Left lobe of liver (tissue), 2 donors: ENCODE data around the gene HYAL2. TPM values are rescaled to one million over a fixed set of nuclear protein-coding genes. Genes with fewer than 3 reads are reported as not detected.

ENCODE experiments used
- ATAC-seq: fragments of 200-7000 bp; cut with Tn5 transposase; one replicate; pipeline ENCODE4 v1.9.1; 2020; ENCODE audit warnings: mild to moderate bottlenecking, moderate library complexity
- DNase-seq: peaks from one replicate; pipeline ENCODE4 v3.0.0-alpha.2; 2020; ENCODE audit warnings: low spot score
- total RNA-seq: library from RNA; stranded (reverse); gene quantifications from one replicate; pipeline ENCODE4 v1.2.1, GENCODE V29; 2021
- donor health status: DM: no; HTN: no; CAD: no; lungs with moderate emphysema.
- donor health status: DM: no; HTN: yes; CAD: no.

The HYAL2 gene
- total RNA-seq, 1 donor from 2014 or later: 21.6 TPM

GRCh38 chr3:50333744-50334328, 11.3 kb upstream of the HYAL2 start:
- DNase-seq (no peak), ATAC-seq (no peak)

DNA sequence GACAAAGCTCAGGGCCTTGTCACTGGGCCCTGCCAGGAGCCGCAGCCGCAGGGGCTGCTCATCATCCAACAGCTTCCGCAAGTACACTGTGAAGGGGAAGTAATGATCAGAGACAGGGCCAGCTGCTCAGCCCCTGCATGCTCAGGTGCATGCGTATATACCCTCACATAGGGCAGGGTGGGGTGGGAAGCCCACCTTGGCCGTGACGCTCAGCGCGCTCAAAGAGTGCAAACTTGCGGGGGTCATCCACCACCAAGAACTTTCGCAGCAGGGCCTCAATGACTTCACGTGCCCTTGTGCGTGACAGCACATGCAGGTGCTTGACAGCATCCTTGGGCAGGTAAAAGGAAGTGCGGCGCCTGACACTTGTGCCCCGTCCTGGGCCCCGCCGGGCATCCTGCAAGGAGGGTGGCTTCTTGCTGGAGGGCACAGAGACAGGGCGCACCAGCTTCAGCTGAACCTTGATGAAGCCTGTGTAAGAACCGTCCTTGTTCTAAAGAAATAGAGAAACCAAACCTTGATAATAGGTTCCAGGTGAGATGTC, 8.9 kb upstream of the HYAL2 start:
- ATAC-seq (no peak), DNase-seq (no peak)

- no peak for ATAC-seq
- no peak for DNase-seq
Observed at GRCh38 chr3:50330330-50330729, 7.8 kb upstream of the HYAL2 start.

DNA sequence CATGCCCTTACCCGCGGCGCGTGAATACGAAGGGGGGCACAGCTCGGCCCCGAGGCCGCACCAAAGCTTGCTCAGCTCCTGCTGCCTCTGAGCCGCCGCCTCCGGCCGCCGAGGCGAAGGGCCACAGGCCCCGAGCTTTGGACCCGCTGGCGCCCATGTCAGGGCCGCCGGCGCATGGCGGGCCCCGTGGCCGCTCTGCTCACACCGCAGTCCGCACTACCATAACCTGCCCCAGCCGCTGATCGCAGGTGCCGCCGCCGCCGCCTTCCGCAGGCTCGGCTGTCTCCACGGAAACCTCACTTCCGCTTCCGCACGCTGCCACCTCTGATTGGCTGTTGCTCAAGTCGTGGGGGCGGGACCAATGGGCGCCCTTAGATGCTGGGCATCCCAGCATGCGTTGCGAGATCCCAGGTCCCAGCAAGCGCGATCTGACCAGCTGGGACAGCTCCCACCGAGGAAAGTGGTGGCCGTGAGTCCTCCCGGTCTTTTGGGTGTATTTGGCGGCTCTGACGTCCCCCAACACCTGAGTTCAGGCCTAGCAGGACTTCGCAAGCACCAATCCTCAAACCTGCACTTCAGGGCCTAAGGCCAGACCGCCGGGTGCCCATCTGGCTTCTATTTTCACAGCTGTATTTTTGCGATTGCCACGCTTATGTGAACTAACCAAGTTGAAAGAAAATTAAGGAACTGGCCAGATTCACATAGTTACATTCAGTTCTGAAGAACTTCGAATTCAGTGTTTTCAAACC, 5.6 kb upstream of the HYAL2 start, which contains the start of gene TUSC2:
Gene TUSC2 (minus strand): TSS at position 281 of the 749 bp plus-strand sequence. CDS start 124 bp downstream, at position 157.
- DNase-seq: peak; percentile 97
- ATAC-seq: peak; percentile 86

DNA sequence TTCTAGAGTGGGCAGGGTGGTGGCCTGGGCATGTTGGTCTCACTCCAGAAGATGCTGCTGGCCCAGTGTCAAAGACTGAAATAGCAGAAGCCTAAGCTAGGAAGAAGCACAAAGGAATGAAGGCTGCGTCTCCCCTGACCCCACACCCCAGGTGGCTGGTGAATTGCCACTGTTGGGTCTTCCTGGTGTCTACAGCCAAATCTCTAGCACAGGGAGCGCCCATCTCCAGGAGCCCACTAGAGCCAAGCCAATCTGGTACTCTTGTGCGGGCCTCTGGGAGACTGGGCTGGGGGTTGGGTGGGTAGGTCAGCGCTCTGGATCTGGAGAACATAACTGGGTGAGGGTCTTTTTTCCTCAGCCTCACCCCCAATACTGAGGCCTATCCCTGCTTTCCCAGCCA, 4.6 kb upstream of the HYAL2 start:
- DNase-seq (no peak), ATAC-seq (no peak)

GRCh38 chr3:50326182-50326541, 3.6 kb upstream of the HYAL2 start:
- ATAC-seq (no peak), DNase-seq (no peak)

- no peak for ATAC-seq
- no peak for DNase-seq
Observed at GRCh38 chr3:50325497-50326181, 3.1 kb upstream of the HYAL2 start.

DNA sequence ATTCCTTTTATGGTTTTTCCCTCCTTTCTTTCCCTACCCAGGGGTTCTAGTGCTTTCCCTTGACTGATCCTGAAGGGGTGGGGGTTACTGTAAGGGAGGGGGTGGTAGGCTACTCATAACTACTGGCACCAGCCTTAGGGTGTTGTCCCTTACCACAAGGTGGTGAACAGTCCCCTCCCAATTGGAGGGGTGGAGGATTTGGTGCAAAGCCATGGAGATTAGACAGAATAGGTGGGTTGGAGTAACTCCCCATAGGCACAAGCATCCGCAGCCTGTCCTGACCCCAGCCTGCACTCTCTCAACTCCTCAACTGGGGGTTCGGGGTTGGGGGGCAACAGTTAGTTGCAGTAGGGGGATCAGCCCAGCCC, 2.6 kb upstream of the HYAL2 start:
- ATAC-seq (no peak), DNase-seq (no peak)

DNA sequence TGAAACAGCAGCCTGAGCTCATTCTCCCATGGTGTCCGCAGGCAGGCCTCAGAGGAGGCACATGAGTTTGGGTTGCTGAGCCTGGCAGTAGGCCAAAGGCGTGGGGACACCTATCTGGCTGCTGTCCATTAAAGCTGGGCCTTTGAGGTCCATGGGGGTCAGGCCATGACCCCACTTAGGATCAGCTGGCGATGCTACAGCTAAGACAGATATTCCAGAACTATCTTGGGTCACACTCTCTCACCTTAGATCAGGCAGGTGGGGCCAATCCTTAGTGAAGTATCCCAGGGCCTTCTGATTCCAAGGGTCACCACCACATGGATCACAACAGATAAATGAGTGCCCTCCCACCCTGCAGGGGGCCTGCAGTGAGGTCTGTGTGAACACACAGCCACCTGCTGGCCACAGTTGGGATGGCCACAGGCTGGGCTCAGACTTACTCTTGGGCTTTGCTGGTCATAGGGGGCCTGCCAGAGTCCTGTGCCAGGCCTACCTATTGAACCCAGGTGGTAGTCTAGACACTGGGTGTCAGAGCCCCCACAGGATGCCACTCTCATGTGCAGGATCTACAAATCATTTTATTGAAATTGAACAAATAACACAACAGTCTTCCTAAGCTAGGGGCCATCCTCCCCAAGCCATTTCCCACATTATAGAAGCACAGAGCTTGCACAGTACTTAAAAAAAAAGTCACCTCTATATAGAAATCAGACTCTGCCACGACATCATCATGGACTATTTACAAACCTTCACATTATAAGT, 2.0 kb upstream of the HYAL2 start:
- peak; percentile 78 for DNase-seq
- ATAC-seq: peak; percentile 34

- ATAC-seq (no peak), DNase-seq (no peak)
Observed at GRCh38 chr3:50323614-50324199, 1.2 kb upstream of the HYAL2 start.

GRCh38 chr3:50323092-50323600, 601 bp upstream of the HYAL2 start:
- ATAC-seq: no peak
- DNase-seq: no peak

DNA sequence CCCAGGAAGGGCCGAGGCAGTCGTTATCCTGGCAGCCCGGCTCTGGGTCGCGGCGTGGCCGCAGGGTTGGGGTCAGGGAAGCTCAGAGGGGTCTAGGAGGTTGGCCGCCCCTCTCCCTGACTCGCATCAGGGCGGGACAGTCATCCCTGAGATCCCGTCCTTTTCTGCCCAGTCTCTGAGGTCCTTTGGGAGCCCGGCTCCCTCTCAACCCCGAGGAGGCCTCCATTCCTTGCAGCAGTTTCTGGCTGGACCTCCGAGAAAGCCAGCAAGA, 495 bp downstream of the HYAL2 start:
- ATAC-seq: no peak
- DNase-seq: no peak

- ATAC-seq (peak; percentile 84), DNase-seq (peak; percentile 91)
Observed at GRCh38 chr3:50321336-50322114, 1.0 kb downstream of the HYAL2 start.

GRCh38 chr3:50320853-50321335, 1.7 kb downstream of the HYAL2 start:
- ATAC-seq (peak; percentile 78), DNase-seq (peak; percentile 87)

DNA sequence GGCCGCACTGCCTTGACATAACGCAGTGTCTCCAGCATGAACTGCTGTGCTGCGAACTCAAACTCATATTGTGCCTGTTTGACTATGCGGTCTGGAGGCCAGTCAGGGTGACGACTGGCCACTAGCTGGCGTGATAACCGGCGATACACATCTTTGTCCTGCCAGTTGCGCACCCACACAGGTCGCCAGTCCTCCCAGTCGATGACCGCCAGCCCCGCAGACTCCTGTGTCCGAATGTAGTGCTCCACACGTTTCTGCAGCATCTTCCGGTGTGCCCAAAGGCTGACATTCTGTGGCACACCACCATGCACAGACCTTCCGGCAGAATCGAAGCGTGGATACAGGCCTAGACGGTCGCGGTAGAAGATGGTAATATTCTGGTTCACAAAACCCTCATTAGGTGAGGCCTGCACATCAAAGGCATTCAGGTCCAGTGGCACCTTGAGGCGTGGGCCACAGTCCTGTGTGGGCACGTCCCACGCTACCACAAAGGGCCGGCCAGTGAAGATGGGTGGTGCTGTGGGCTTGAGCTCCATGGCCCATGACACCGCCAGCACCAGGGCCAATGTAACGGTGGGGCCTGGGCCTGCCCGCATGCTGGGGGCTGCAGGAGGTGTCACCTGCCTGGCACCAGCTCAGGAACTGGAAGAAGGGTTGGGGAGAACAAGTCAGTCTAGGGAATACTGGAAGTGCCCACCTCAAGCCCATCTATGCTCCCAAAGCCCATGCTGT, 2.5 kb downstream of the HYAL2 start:
- DNase-seq (no peak), ATAC-seq (no peak)

DNA sequence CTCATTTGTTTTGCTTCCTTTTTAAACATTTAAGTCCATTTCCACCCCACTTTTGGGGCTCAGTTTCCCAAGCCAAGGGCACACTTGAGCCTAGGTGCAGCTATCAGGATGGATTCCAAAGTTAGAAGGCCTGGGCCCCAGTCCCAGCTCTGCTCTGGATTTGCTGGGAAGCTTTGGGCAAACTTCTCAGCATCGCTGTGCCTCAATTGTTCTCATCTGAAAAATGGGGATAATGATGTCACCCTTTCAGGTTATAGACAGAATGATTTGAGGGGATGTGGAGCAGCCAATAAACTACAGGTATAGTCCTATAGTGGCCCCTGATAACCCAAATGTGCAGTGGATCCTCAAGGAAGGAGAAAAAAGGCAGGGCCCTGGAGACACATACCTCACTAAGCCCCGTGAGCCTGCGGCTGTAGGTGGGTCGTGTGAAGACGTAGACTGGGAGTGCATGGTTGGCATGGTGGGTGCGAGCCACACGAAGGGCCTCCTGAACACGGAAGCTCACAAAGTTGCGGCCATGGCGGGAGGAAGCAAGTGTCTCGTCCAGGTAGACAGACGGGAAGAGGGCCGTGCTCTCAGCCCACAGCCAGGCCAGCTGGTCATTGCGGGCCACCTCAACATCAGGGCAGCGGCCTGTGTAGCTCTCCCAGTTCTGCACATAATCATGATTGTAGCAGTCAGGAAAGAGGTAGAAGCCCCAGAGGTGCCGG, 3.2 kb downstream of the HYAL2 start:
- no peak for ATAC-seq
- DNase-seq: no peak

- ATAC-seq: no peak
- no peak for DNase-seq
Observed at GRCh38 chr3:50318615-50319014, 3.9 kb downstream of the HYAL2 start.

DNA sequence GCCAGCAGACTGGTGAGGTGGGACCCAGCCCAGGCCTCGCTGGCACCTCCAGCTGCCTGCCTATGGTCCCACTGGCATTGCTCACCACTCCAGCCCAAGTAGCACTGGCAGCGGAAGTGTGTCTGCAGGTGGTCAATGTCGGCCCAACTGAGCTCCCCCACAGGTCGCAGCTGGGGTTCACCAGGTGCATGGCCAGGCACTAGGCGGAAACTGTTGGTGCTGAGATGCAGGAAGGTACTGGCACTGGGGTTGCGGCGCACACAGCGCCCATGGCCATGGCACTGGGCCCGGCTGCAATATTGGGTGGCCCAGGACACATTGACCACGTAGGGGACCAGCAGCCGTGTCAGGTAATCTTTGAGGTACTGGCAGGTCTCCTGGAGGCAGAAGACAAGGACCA, 4.4 kb downstream of the HYAL2 start:
- ATAC-seq: no peak
- DNase-seq: no peak

- DNase-seq: no peak
- ATAC-seq: no peak
Observed at GRCh38 chr3:50317300-50317699, 5.2 kb downstream of the HYAL2 start.
